HG03354 (cell line): ENCODE data around the gene SLC38A10.

Experiments used
- ATAC-seq: cut with Tn5 transposase; IDR thresholded peaks from one replicate; pipeline ENCODE4 v1.9.1; 2021; ENCODE audit warnings: mild to moderate bottlenecking; ENCODE audit not compliant: unreplicated experiment, poor library complexity, severe bottlenecking

SLC38A10 gene

GRCh38 chr17:81282876-81283275, 12.2 kb downstream of the SLC38A10 start:
- ATAC-seq = no peak

GRCh38 chr17:81282141-81282540, 13.0 kb downstream of the SLC38A10 start:
- no peak for ATAC-seq

GRCh38 chr17:81280571-81280970, 14.5 kb downstream of the SLC38A10 start:
- ATAC-seq = no peak

- no peak for ATAC-seq
Observed at GRCh38 chr17:81279278-81280275, 15.5 kb downstream of the SLC38A10 start.

- no peak for ATAC-seq
Observed at GRCh38 chr17:81278831-81279230, 16.3 kb downstream of the SLC38A10 start.

GRCh38 chr17:81277946-81278693, 17.0 kb downstream of the SLC38A10 start:
- ATAC-seq = no peak

- ATAC-seq = no peak
Observed at GRCh38 chr17:81277421-81277820, 17.7 kb downstream of the SLC38A10 start.

GRCh38 chr17:81276781-81277180, 18.3 kb downstream of the SLC38A10 start:
- ATAC-seq = no peak

- ATAC-seq = no peak
Observed at GRCh38 chr17:81274471-81274855, 20.6 kb downstream of the SLC38A10 start.

- no peak for ATAC-seq
Observed at GRCh38 chr17:81273698-81274470, 21.2 kb downstream of the SLC38A10 start.

GRCh38 chr17:81272616-81273015, 22.5 kb downstream of the SLC38A10 start:
- ATAC-seq = no peak

GRCh38 chr17:81271226-81271625, 23.9 kb downstream of the SLC38A10 start:
- no peak for ATAC-seq

- no peak for ATAC-seq
Observed at GRCh38 chr17:81270279-81270678, 24.8 kb downstream of the SLC38A10 start.

- ATAC-seq = no peak
Observed at GRCh38 chr17:81267390-81268067, 27.6 kb downstream of the SLC38A10 start.

- ATAC-seq = no peak
Observed at GRCh38 chr17:81265576-81265975, 29.5 kb downstream of the SLC38A10 start.

- ATAC-seq = no peak
Observed at GRCh38 chr17:81264640-81265039, 30.5 kb downstream of the SLC38A10 start.

GRCh38 chr17:81263371-81264181, 31.5 kb downstream of the SLC38A10 start:
- ATAC-seq = no peak

GRCh38 chr17:81261582-81262336, 33.3 kb downstream of the SLC38A10 start:
- ATAC-seq = no peak
